SK-N-SH treated with all-trans-retinoic acid at 6 μM for 48 hours (cell line): ENCODE measurements around the gene NRXN3.

Experiments
- ATAC-seq: fragments of 200-7000 bp; cut with Tn5 transposase; 3 replicates; pipeline ENCODE4 v1.9.1; 2020; ENCODE audit warnings: mild to moderate bottlenecking, moderate library complexity
- ARNTL ChIP-seq: fragments of 450-650 bp; formaldehyde crosslinking; IDR thresholded peaks from 2 replicates; pipeline ENCODE4 v1.5.0; 2020; ENCODE audit warnings: low read depth, mild to moderate bottlenecking, moderate library complexity, borderline replicate concordance
- BACH2 ChIP-seq: fragments of 250-450 bp; sonication (Bioruptor Pico); IDR thresholded peaks from 2 replicates; pipeline ENCODE4 v1.9.0; 2021; ENCODE audit warnings: mild to moderate bottlenecking, borderline replicate concordance
- CREB5 ChIP-seq: fragments of 250-450 bp; sonication (Bioruptor Pico); IDR thresholded peaks from 2 replicates; pipeline ENCODE4 v1.5.1; 2020; ENCODE audit warnings: low read depth, mild to moderate bottlenecking, moderate library complexity
- CSDC2 ChIP-seq: fragments of 250-450 bp; sonication (Bioruptor Pico); IDR thresholded peaks from 2 replicates; pipeline ENCODE4 v1.5.0; 2020; ENCODE audit warnings: mild to moderate bottlenecking, moderate library complexity
- CSRNP3 ChIP-seq: fragments of 250-450 bp; sonication (Bioruptor Pico); IDR thresholded peaks from 2 replicates; pipeline ENCODE4 v1.5.1; 2021; ENCODE audit warnings: mild to moderate bottlenecking, moderate library complexity
- ESRRG ChIP-seq: fragments of 250-450 bp; sonication (Bioruptor Pico); IDR thresholded peaks from 2 replicates; pipeline ENCODE4 v1.6.1; 2021; ENCODE audit warnings: mild to moderate bottlenecking
- GLIS3 ChIP-seq: fragments of 250-450 bp; sonication (Bioruptor Pico); IDR thresholded peaks from 2 replicates; pipeline ENCODE4 v1.5.0; 2020; ENCODE audit warnings: mild to moderate bottlenecking, moderate library complexity
- ISL1 ChIP-seq: fragments of 250-450 bp; sonication (Bioruptor Pico); IDR thresholded peaks from 2 replicates; pipeline ENCODE4 v2.1.2; 2022; ENCODE audit warnings: mild to moderate bottlenecking, moderate library complexity
- PATZ1 ChIP-seq: fragments of 250-450 bp; sonication (Bioruptor Pico); IDR thresholded peaks from 2 replicates; pipeline ENCODE4 v1.8.0; 2020; ENCODE audit warnings: mild to moderate bottlenecking, moderate library complexity, borderline replicate concordance
- POU6F1 ChIP-seq: fragments of 250-450 bp; sonication (Bioruptor Pico); IDR thresholded peaks from 2 replicates; pipeline ENCODE4 v1.8.0; 2021; ENCODE audit warnings: low read depth, mild to moderate bottlenecking, moderate library complexity, borderline replicate concordance
- RARB ChIP-seq: fragments of 250-450 bp; sonication (Bioruptor Pico); IDR thresholded peaks from 2 replicates; pipeline ENCODE4 v1.8.0; 2021; ENCODE audit warnings: mild to moderate bottlenecking, moderate library complexity
- SNAI2 ChIP-seq: fragments of 250-450 bp; sonication (Bioruptor Pico); IDR thresholded peaks from 2 replicates; pipeline ENCODE4 v1.5.0; 2020; ENCODE audit warnings: mild to moderate bottlenecking, moderate library complexity
- TCF4 ChIP-seq: fragments of 250-450 bp; sonication (Bioruptor Pico); IDR thresholded peaks from 2 replicates; pipeline ENCODE4 v1.8.0; 2021; ENCODE audit warnings: mild to moderate bottlenecking, moderate library complexity, borderline replicate concordance
- TOX ChIP-seq: fragments of 250-450 bp; sonication (Bioruptor Pico); IDR thresholded peaks from 2 replicates; pipeline ENCODE4 v1.8.0; 2021; ENCODE audit warnings: mild to moderate bottlenecking, moderate library complexity, borderline replicate concordance
- TSHZ2 ChIP-seq: fragments of 250-450 bp; sonication (Bioruptor Pico); IDR thresholded peaks from 2 replicates; pipeline ENCODE4 v1.5.0; 2020; ENCODE audit warnings: mild to moderate bottlenecking, moderate library complexity
- ZC3H10 ChIP-seq: fragments of 250-450 bp; sonication (Bioruptor Pico); IDR thresholded peaks from 2 replicates; pipeline ENCODE4 v1.5.1; 2021; ENCODE audit warnings: mild to moderate bottlenecking, moderate library complexity
- ZFP3 ChIP-seq: fragments of 250-450 bp; sonication (Bioruptor Pico); IDR thresholded peaks from 2 replicates; pipeline ENCODE4 v1.5.0; 2020; ENCODE audit warnings: mild to moderate bottlenecking, moderate library complexity
- ZFP30 ChIP-seq: fragments of 450-650 bp; formaldehyde crosslinking; IDR thresholded peaks from 2 replicates; pipeline ENCODE4 v1.5.0; 2022; ENCODE audit warnings: mild to moderate bottlenecking, moderate library complexity
- ZNF565 ChIP-seq: fragments of 450-650 bp; formaldehyde crosslinking; conservative IDR thresholded peaks from 2 replicates; pipeline ENCODE4 v1.5.0; 2020; ENCODE audit warnings: low read depth, mild to moderate bottlenecking, moderate library complexity
- ZNF70 ChIP-seq: fragments of 450-650 bp; formaldehyde crosslinking; IDR thresholded peaks from 2 replicates; pipeline ENCODE4 v1.5.0; 2020; ENCODE audit warnings: mild to moderate bottlenecking, moderate library complexity

Gene NRXN3

GRCh38 chr14:79516009-79516408 lies 1345.8 kb downstream of the NRXN3 start:
- TF ChIP-seq RARB (CRISPR knock-in tag) (no peak), ZNF70 (CRISPR knock-in tag) (no peak), POU6F1 (no peak), ZC3H10 (no peak), PATZ1 (CRISPR knock-in tag) (no peak), ISL1 (CRISPR knock-in tag) (no peak), ARNTL (no peak), GLIS3 (CRISPR knock-in tag) (no peak), TCF4 (CRISPR knock-in tag) (no peak), BACH2 (no peak), TOX (CRISPR knock-in tag) (no peak), CSDC2 (CRISPR knock-in tag) (no peak), ZFP3 (CRISPR knock-in tag) (no peak), TSHZ2 (CRISPR knock-in tag) (no peak), ESRRG (CRISPR knock-in tag) (no peak), CREB5 (CRISPR knock-in tag) (no peak)
- ATAC-seq, result peak; percentile 14; the same call in 1 of the 3 replicates

GRCh38 chr14:79525416-79525815 lies 1355.2 kb downstream of the NRXN3 start:
- no peak for TF ChIP-seq ZNF565 (CRISPR knock-in tag)
- TF ChIP-seq PATZ1 (CRISPR knock-in tag), result no peak
- TF ChIP-seq ZFP30 (CRISPR knock-in tag), result no peak
- no peak for TF ChIP-seq ZFP3 (CRISPR knock-in tag)
- TF ChIP-seq BACH2, result no peak
- TF ChIP-seq SNAI2 (CRISPR knock-in tag), result no peak
- no peak for TF ChIP-seq CSRNP3 (CRISPR knock-in tag)
- no peak for ATAC-seq

GRCh38 chr14:79528828-79529416 lies 1358.7 kb downstream of the NRXN3 start:
- no peak for TF ChIP-seq CSDC2 (CRISPR knock-in tag)
- no peak for TF ChIP-seq TSHZ2 (CRISPR knock-in tag)
- no peak for TF ChIP-seq ARNTL
- TF ChIP-seq ISL1 (CRISPR knock-in tag), result no peak
- no peak for TF ChIP-seq ESRRG (CRISPR knock-in tag)
- ATAC-seq, result no peak
